PC-9 (cell line): ENCODE measurements around the gene CETN3. TPM values are rescaled to one million over a fixed set of nuclear protein-coding genes. Genes with fewer than 3 reads are reported as not detected.

Experiments used
- BruUV-seq: library from RNA; stranded (reverse); fragments of 400-500 nt; replicated peaks from 2 replicates; lab custom pipeline; 2021; lab: Mats Ljungman, UMichigan
- CTCF ChIA-PET: fragments of 300-600 bp; sonication (Branson Sonifier 250); formaldehyde crosslinking; loops from one replicate; lab custom pipeline; 2022; ENCODE audit warnings: antibody characterized with exemption; lab: Charles Lee
- POLR2A ChIA-PET: fragments of 300-600 bp; sonication (Branson Sonifier 250); formaldehyde crosslinking; loops from one replicate; lab custom pipeline; 2022; ENCODE audit warnings: antibody characterized with exemption; ENCODE audit not compliant: unreplicated experiment; lab: Charles Lee
- DNase-seq, 2 experiments: peaks; one replicate each; pipeline versions ENCODE4 v3.0.0 to v3.0.0-alpha.2; 2015 to 2022; ENCODE audit warnings: mixed read lengths in 1 of 2
- H2AFZ ChIP-seq: fragments of 200-600 bp; sonication (generic); 2 replicates; pipeline ENCODE4 v1.8.1; 2017; ENCODE audit warnings: antibody characterized with exemption
- H3F3A ChIP-seq: fragments of 200-600 bp; sonication (generic); 2 replicates; pipeline ENCODE4 v1.8.1; 2017; ENCODE audit warnings: antibody characterized with exemption, mild to moderate bottlenecking, low read depth; ENCODE audit not compliant: insufficient read depth
- H3K27ac ChIP-seq: fragments of 200-600 bp; sonication (generic); 2 replicates; pipeline ENCODE4 v1.6.1; 2016; ENCODE audit warnings: mixed run types
- H3K27me3 ChIP-seq: fragments of 200-600 bp; sonication (generic); 2 replicates; pipeline ENCODE4 v1.6.1; 2016; ENCODE audit warnings: low read depth, mixed run types; ENCODE audit not compliant: insufficient read depth
- H3K36me3 ChIP-seq: fragments of 200-600 bp; sonication (generic); 2 replicates; pipeline ENCODE4 v1.6.1; 2016; ENCODE audit warnings: low read depth, mixed run types
- H3K4me1 ChIP-seq: fragments of 200-600 bp; sonication (generic); replicated peaks from 2 replicates; pipeline ENCODE4 v1.6.1; 2016; ENCODE audit warnings: mixed run types; ENCODE audit not compliant: insufficient read depth
- H3K4me2 ChIP-seq: fragments of 200-600 bp; sonication (generic); 2 replicates; pipeline ENCODE4 v1.6.1; 2017; ENCODE audit warnings: mixed run types
- H3K4me3 ChIP-seq: fragments of 200-600 bp; sonication (generic); 2 replicates; pipeline ENCODE4 v1.6.1; 2016; ENCODE audit warnings: mixed run types
- H3K79me2 ChIP-seq: fragments of 200-600 bp; sonication (generic); 2 replicates; pipeline ENCODE4 v1.6.1; 2017; ENCODE audit warnings: low read depth, mixed run types
- H3K9me2 ChIP-seq: fragments of 200-600 bp; sonication (generic); 2 replicates; pipeline ENCODE4 v1.8.1; 2017; ENCODE audit warnings: mild to moderate bottlenecking; ENCODE audit not compliant: insufficient read depth
- H3K9me3 ChIP-seq: fragments of 200-600 bp; sonication (generic); 2 replicates; pipeline ENCODE4 v1.8.1; 2016; ENCODE audit warnings: low read depth; ENCODE audit not compliant: insufficient read depth
- H4K20me1 ChIP-seq: fragments of 200-600 bp; sonication (generic); 2 replicates; pipeline ENCODE4 v1.8.1; 2017; ENCODE audit not compliant: insufficient read depth
- EZH2 ChIP-seq: fragments of 200-600 bp; sonication (generic); IDR thresholded peaks from 2 replicates; pipeline ENCODE4 v1.8.0; 2017; ENCODE audit warnings: antibody characterized with exemption, low read depth
- intact Hi-C: fragments of 100-400 bp; cut with micrococcal nuclease; formaldehyde crosslinking; loops from one replicate; pipeline ENCODE4 v1.10.0; 2022; ENCODE audit not compliant: unreplicated experiment
- total RNA-seq: library from RNA; stranded (reverse); gene quantifications from 2 replicates; pipeline ENCODE4 v1.2.3, GENCODE V29; 2021
- TF ChIP-seq, protein P1 (sequence below): fragments of 200-600 bp; sonication (generic); conservative IDR thresholded peaks from 2 replicates; pipeline ENCODE4 v1.6.1; 2017; ENCODE audit warnings: mixed run types, antibody characterized with exemption, mild to moderate bottlenecking, moderate library complexity

CETN3 gene
- total RNA-seq, 1 experiment from 2014 or later: 35.6 TPM

DNA sequence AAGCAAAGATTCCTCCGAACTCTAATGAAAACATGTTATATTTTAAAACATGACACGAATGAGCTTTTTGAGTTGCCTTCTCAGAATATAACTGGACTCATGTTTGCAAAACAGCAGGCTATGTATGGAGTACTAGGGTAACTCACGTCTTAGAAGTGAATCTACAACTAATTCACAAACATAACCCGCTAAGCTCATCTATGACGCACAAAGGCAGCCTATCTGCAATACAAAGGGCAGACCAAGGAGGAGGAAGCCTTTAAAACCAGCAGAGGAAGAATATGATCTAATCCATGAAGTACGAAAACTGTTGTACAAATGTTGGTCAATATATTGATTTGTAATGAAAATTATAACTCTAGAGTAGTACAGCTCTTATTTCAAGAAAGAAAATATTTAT, 67.0 kb downstream of the CETN3 start:
- no peak overlapping the region for H2AFZ ChIP-seq
- H3F3A ChIP-seq: no peaks in the 10 kb centered on the region
- H3K27me3 ChIP-seq: no peaks in the 10 kb centered on the region
- no peaks in the 10 kb centered on the region for H3K4me1 ChIP-seq
- no peaks in the 10 kb centered on the region for H3K79me2 ChIP-seq
- H4K20me1 ChIP-seq: no peaks in the 10 kb centered on the region
- TF ChIP-seq, protein P1, sequence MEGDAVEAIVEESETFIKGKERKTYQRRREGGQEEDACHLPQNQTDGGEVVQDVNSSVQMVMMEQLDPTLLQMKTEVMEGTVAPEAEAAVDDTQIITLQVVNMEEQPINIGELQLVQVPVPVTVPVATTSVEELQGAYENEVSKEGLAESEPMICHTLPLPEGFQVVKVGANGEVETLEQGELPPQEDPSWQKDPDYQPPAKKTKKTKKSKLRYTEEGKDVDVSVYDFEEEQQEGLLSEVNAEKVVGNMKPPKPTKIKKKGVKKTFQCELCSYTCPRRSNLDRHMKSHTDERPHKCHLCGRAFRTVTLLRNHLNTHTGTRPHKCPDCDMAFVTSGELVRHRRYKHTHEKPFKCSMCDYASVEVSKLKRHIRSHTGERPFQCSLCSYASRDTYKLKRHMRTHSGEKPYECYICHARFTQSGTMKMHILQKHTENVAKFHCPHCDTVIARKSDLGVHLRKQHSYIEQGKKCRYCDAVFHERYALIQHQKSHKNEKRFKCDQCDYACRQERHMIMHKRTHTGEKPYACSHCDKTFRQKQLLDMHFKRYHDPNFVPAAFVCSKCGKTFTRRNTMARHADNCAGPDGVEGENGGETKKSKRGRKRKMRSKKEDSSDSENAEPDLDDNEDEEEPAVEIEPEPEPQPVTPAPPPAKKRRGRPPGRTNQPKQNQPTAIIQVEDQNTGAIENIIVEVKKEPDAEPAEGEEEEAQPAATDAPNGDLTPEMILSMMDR: no peak
- no peak for TF ChIP-seq EZH2
- POLR2A ChIA-PET: no interaction called here
- H3K36me3 ChIP-seq: no peaks in the 10 kb centered on the region
- H3K4me2 ChIP-seq: no peak overlapping the region
- intact Hi-C loops: no loop called here
- peaks cover 4% of the 10 kb centered on the region; the same call in 1 of the 2 replicates for H3K9me3 ChIP-seq
- BruUV-seq: no TSS peak
- no peak overlapping the region for H3K4me3 ChIP-seq
- H3K27ac ChIP-seq: no peak overlapping the region
- H3K9me2 ChIP-seq: no peaks in the 10 kb centered on the region
- no peak for DNase-seq
- CTCF ChIA-PET: no interaction called here

Other genes starting within 250 kb of the CETN3 start
- 4.3 and 4.6 TPM in 2 replicates for gene MBLAC2, start 65.0 kb upstream of the CETN3 start, total RNA-seq
- gene POLR3G, start 65.1 kb upstream of the CETN3 start, total RNA-seq: 3.9 and 4.4 TPM in 2 replicates
- 4.6 and 10.6 TPM in 2 replicates for gene LYSMD3, start 119.8 kb upstream of the CETN3 start, total RNA-seq
- gene ADGRV1, start 149.0 kb upstream of the CETN3 start, total RNA-seq: 1.0 and 1.2 TPM in 2 replicates